Transverse colon (tissue), 4 donors: ENCODE measurements around the gene RALGAPA2. TPM values are rescaled to one million over a fixed set of nuclear protein-coding genes. Genes with fewer than 3 reads are reported as not detected.

Source experiments
- DNase-seq: peaks from one replicate; pipeline ENCODE4 v3.0.0-alpha.2; 2019
- H3K27ac ChIP-seq, 4 donors: fragments of 200-600 bp; sonication (generic); 2 replicates each; pipeline ENCODE4 v1.5.1; 2016 to 2018; ENCODE audit warnings: inconsistent platforms in 4 of 4
- H3K27me3 ChIP-seq: fragments of 200-600 bp; sonication (generic); 2 replicates; pipeline ENCODE4 v1.5.1; 2017; ENCODE audit warnings: inconsistent platforms
- H3K36me3 ChIP-seq, 4 donors: fragments of 200-600 bp; sonication (generic); 2 replicates each; pipeline ENCODE4 v1.5.1; 2017 to 2019; ENCODE audit warnings: inconsistent platforms in 4 of 4
- H3K4me1 ChIP-seq, 4 donors: fragments of 200-600 bp; sonication (generic); 2 replicates each; pipeline ENCODE4 v1.5.1; 2017 to 2020; ENCODE audit warnings: inconsistent platforms in 4 of 4
- H3K4me3 ChIP-seq, 4 donors: fragments of 200-600 bp; sonication (generic); 1 replicate in 1 of 4; 2 replicates in 3 of 4; pipeline versions ENCODE4 v1.5.1 to v1.6.1; 2017 to 2019; ENCODE audit warnings: inconsistent platforms in 4 of 4
- H3K9me3 ChIP-seq, 2 donors: fragments of 200-600 bp; sonication (generic); 2 replicates each; pipeline ENCODE4 v1.5.1; 2017 to 2019; ENCODE audit warnings: inconsistent platforms in 2 of 2
- EP300 ChIP-seq: sonication (generic); formaldehyde crosslinking; IDR thresholded peaks from one replicate; pipeline ENCODE4 v1.6.1; 2017; ENCODE audit warnings: antibody characterized with exemption, low read depth
- POLR2A ChIP-seq: fragments of 450-650 bp; IDR thresholded peaks from one replicate; pipeline ENCODE4 v1.6.1; 2016; ENCODE audit warnings: antibody characterized with exemption, mild to moderate bottlenecking, moderate library complexity
- POLR2AphosphoS5 ChIP-seq, 3 donors: sonication (generic); formaldehyde crosslinking; IDR thresholded peaks; one replicate each; pipeline ENCODE4 v1.6.1; 2016; ENCODE audit warnings: antibody characterized with exemption in 3 of 3
- WGBS, 2 donors: methylation state at CpG; one replicate each; pipeline ENCODE4 v1.1.5; 2018; ENCODE audit warnings: low coverage in 1 of 2; 5-methylcytosine and 5-hydroxymethylcytosine counted together
- in situ Hi-C, 4 donors: fragments of 200-750 bp; cut with MboI; loops; one replicate each; pipeline versions ENCODE4 v1.15.0 to v1.15.1; 2017; ENCODE audit warnings: low sequenced_read_pairs in 3 of 4, low pct_ligation_motif_present in 1 of 4, low pct_unique_long_range_greater_than_20kb in 1 of 4
- intact Hi-C: fragments of 100-400 bp; cut with DNase I; formaldehyde crosslinking; loops from one replicate; pipeline ENCODE4 v1.15.1; 2023; ENCODE audit warnings: low total_unique reads
- total RNA-seq, 4 donors: library from RNA; depleted of rRNA; stranded (reverse); fragments of >200 nt; gene quantifications; one replicate each; pipeline ENCODE4 v1.1.0, GENCODE V29; 2016
- TF ChIP-seq, protein P1 (sequence below), 5 experiments: fragments of 200-600 bp in 3 of 5; fragments of 450-650 bp in 2 of 5; sonication (generic) in 3 of 5; IDR thresholded peaks; 1 replicate in 2 of 5; 2 replicates in 3 of 5; pipeline ENCODE4 v1.5.1; 2016 to 2017; ENCODE audit warnings: antibody characterized with exemption in 5 of 5, inconsistent platforms in 3 of 5, mild to moderate bottlenecking in 2 of 5, moderate library complexity in 1 of 5

Gene RALGAPA2
- total RNA-seq, 4 donors from 2014 or later: 29.5 to 84.0 (median 66.5) TPM

DNA sequence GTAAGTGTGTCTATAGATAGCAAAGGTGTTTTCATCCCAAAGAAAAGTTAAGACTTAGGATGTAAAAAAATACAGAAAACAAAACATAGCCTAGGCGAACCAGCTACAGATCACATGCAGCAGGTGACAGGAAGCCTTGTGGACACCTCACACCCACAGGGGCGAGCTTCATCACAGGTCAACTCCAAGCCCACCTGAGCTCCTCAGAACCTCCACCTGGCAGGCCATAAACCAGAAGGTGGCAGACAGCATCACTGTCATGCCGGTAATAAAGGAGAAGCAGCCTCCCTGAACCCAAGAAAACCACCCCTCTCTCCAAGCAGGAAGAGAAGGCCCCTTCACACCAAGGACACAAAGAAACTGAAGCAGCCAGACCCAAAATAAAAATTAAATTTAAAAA is 1.0 kb downstream of the RALGAPA2 start:
- TF ChIP-seq, protein P1, sequence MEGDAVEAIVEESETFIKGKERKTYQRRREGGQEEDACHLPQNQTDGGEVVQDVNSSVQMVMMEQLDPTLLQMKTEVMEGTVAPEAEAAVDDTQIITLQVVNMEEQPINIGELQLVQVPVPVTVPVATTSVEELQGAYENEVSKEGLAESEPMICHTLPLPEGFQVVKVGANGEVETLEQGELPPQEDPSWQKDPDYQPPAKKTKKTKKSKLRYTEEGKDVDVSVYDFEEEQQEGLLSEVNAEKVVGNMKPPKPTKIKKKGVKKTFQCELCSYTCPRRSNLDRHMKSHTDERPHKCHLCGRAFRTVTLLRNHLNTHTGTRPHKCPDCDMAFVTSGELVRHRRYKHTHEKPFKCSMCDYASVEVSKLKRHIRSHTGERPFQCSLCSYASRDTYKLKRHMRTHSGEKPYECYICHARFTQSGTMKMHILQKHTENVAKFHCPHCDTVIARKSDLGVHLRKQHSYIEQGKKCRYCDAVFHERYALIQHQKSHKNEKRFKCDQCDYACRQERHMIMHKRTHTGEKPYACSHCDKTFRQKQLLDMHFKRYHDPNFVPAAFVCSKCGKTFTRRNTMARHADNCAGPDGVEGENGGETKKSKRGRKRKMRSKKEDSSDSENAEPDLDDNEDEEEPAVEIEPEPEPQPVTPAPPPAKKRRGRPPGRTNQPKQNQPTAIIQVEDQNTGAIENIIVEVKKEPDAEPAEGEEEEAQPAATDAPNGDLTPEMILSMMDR (IDR thresholded peaks at IDR 0.05): no peak
- TF ChIP-seq POLR2A: no peak
- no peak for TF ChIP-seq POLR2AphosphoS5 (IDR thresholded peaks at IDR 0.05)
- no peak for TF ChIP-seq EP300
- Histone ChIP-seq H3K9me3 (no peaks in the 10 kb centered on the region), H3K4me3 (peak overlapping the region; percentile 65 to 97 (median 86)), H3K4me1 (peaks cover 10 to 30% (median 23%) of the 10 kb centered on the region in 4 donors), H3K27ac (peak overlapping the region; percentile 91 to 93 (median 92)), H3K27me3 (no peaks in the 10 kb centered on the region), H3K36me3 (no peaks in the 10 kb centered on the region)
- in situ Hi-C loops (no loop called here), intact Hi-C loops (no loop called here)
- DNase-seq: peak; percentile 38
- 0 to 20% methylated on average over 3 of the region's 3 CpGs for WGBS, 2 donors

DNA sequence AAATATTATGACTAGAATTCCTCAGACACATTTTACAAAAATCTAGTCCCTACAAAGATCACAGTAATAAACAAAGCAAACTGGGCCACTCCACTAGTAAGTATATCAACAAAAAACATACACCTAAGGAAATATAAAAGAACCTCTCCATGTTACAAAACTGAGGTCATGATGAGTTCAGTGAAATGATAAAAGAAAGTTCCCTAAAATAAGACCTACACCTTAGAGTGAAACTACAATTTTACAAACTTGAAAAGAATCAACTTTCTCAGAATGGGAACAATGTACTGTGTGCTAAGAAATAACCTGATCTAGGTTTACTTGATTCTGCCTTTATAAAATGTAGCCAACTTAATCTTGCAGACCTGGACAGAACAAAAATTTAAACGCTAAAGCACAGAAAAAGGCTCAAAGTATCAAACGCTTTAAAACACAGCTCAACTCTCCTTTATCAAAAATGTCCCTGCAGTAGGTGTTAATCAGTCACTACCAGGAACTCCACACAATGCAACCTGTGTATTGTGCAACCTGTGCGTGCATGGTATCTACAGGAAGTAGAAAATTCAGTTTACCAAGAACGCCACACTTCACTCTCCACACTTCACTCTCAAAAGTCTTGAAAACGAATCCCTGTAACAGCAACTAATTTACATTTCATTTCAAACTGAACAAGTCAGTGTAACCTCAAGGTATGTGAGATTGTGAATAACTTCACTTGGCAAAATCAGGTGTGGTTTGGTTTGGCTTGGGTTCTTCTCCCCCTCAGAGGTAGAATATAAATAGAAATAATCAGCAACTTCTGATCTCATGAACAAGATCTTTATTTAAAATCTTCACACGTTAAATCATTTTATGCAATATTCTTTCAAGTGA is 1.8 kb downstream of the RALGAPA2 start:
- Histone ChIP-seq H3K27ac (peak overlapping the region; percentile 91 to 93 (median 92)), H3K4me1 (peaks cover 10 to 35% (median 24%) of the 10 kb centered on the region in 4 donors), H3K4me3 (peak overlapping the region in 3 of 4 donors; percentile 84 to 97 (median 89)), H3K9me3 (no peaks in the 10 kb centered on the region), H3K36me3 (no peaks in the 10 kb centered on the region), H3K27me3 (no peaks in the 10 kb centered on the region)
- TF ChIP-seq, protein P1 (IDR thresholded peaks at IDR 0.05): peak in 1 of 5 experiments; percentile 32
- peak in 2 of 3 donors; percentile 10 to 33 for TF ChIP-seq POLR2AphosphoS5 (IDR thresholded peaks at IDR 0.05)
- peak; percentile 35 for TF ChIP-seq POLR2A
- TF ChIP-seq EP300: no peak
- intact Hi-C loops: no loop called here
- WGBS, 2 donors: 30% methylated on average over 6 of the region's 6 CpGs
- DNase-seq: peak; percentile 54
- in situ Hi-C loops: no loop called here

DNA sequence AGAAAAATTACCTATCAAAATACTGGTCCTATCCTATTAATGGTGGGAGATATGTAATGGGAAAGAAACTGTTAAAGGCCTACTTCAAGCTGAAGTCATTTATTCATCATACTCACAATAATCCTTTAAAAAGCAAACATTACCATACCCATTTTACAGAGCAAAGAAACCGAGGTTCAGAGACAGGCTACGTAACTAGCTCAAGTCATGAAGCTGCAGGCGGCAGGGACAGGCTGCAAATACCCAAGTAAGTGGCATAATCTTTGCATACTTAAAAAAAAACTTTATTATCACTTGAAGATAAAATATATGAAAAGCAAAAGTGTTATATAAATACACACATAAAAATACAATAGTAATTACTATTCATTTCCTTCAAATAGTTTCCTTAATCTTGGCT is 2.6 kb downstream of the RALGAPA2 start:
- H3K4me1 ChIP-seq: peaks cover 10 to 35% (median 24%) of the 10 kb centered on the region in 4 donors
- TF ChIP-seq, protein P1 (IDR thresholded peaks at IDR 0.05): no peak
- TF ChIP-seq EP300 (no peak), POLR2A (no peak), POLR2AphosphoS5 (IDR thresholded peaks at IDR 0.05) (no peak)
- intact Hi-C loops (no loop called here), in situ Hi-C loops (no loop called here)
- H3K27me3 ChIP-seq: no peaks in the 10 kb centered on the region
- H3K27ac ChIP-seq: peak overlapping the region; percentile 91 to 93 (median 92)
- H3K4me3 ChIP-seq: peak overlapping the region in 1 of 4 donors; percentile 84
- WGBS, 2 donors: 39 to 57% methylated on average over 3 of the region's 3 CpGs
- no peak for DNase-seq
- H3K36me3 ChIP-seq: no peaks in the 10 kb centered on the region
- no peaks in the 10 kb centered on the region for H3K9me3 ChIP-seq

DNA sequence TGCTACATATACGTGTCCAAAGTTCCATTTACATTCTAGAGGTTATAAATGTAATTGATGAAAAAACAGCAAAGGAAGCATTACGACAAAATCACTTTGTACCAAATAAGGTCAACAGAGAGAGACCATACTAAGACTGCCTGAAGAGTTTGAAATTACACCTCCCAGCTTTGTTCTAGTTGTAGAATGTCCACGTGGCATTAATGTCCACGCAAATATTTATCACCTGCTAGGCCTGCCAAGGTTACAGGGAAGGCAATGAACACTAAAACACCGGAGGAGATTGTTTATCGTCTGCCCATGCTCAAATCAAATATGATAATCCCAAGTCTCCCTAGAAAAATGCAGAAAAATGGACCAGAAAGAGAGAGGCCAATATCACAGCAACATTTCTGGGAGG is 6.2 kb downstream of the RALGAPA2 start:
- intact Hi-C loops (no loop called here), in situ Hi-C loops (no loop called here)
- Histone ChIP-seq H3K4me3 (no peak overlapping the region), H3K4me1 (peaks cover 6 to 25% (median 16%) of the 10 kb centered on the region in 4 donors), H3K36me3 (no peaks in the 10 kb centered on the region), H3K27me3 (no peaks in the 10 kb centered on the region), H3K9me3 (no peaks in the 10 kb centered on the region), H3K27ac (no peak overlapping the region)
- TF ChIP-seq, protein P1 (IDR thresholded peaks at IDR 0.05): no peak
- TF ChIP-seq EP300: no peak
- WGBS, 2 donors: 56 to 72% methylated on average over 3 to 6 of the region's 6 CpGs
- no peak for DNase-seq
